Measurements from ENCODE around the gene TRAPPC2L. TPM values are rescaled to one million over a fixed set of nuclear protein-coding genes. Genes with fewer than 3 reads are reported as not detected.

Gene TRAPPC2L
- polyA plus RNA-seq, 3 donors = 38.8 to 89.3 (median 82.4) TPM

DNA sequence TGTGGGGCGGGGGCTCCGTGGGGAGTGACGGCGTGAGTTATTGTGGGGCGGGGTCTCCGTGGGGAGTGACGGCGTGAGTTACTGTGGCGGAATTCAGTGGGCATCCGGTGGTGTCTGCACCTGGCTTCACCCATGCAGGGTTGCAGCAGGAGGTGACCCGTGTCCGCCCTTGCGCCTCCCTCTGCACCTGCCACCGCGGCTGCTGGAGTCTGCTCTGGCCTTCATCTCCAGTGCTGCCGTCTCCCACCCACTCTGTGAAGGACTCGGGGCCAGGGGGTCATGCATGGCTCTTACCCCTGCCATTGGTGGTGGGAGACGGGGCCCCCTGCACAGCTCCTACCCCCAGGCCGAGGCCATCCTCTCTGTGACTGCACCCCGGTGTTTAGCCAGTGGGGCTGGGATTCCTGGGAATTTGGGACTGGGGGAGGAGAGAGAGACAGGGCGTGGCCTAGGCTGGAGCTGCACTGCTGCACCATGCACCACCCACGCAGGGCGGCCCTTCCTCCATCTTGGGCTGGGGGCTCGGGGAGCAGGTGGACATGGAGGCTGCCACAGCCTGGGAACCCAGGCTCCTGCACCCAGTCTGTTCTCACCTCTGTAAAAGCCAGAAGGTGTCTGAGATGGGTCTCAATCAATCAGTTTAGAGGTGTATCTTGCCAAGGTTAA lies 10.8 kb downstream of the TRAPPC2L start:
- Mint-ChIP-seq H3K9me3 (peaks cover 0 to 7% (median 0%) of the 10 kb centered on the region in 7 donors), H3K27me3 (ENCODE audit: low read depth in 3 of 3) (peaks cover 21 to 42% (median 29%) of the 10 kb centered on the region in 3 donors), H3K4me3 (no peak overlapping the region), H3K27ac (no peak overlapping the region), H3K4me1 (peaks cover 9% of the 10 kb centered on the region), H3K36me3 (peaks cover 4 to 5% of the 10 kb centered on the region in 2 donors)
- Histone ChIP-seq H3K36me3 (replicated peaks in 1 of 2; ENCODE audit: control insufficient read depth in 1 of 2, insufficient read depth in 2 of 2, low read length in 2 of 2) (peaks cover 0 to 1% of the 10 kb centered on the region in 2 donors), H3K9me3 (replicated peaks in 1 of 2; ENCODE audit: control insufficient read depth in 1 of 2, insufficient read depth in 1 of 2, low read length in 2 of 2) (no peaks in the 10 kb centered on the region), H3K4me3 (replicated peaks in 1 of 3; ENCODE audit: low read depth in 2 of 3, low read length in 3 of 3) (no peak overlapping the region), H4K20me1 (ENCODE audit: insufficient read depth, low read length) (peaks cover 16% of the 10 kb centered on the region), H3K4me1 (ENCODE audit: control insufficient read depth in 1 of 2, insufficient read depth in 2 of 2, low read length in 2 of 2) (peaks cover 0 to 11% of the 10 kb centered on the region in 2 donors), H2AFZ (ENCODE audit: insufficient read depth, low read depth, low read length, poor library complexity, severe bottlenecking) (no peak overlapping the region), H3K79me2 (ENCODE audit: insufficient read depth, low read length) (no peaks in the 10 kb centered on the region), H3K27ac (ENCODE audit: low read depth in 1 of 2, low read length in 2 of 2) (no peak overlapping the region), H3K27me3 (ENCODE audit: control insufficient read depth in 2 of 2, insufficient read depth in 2 of 2, low read length in 2 of 2) (peaks cover 0 to 19% of the 10 kb centered on the region in 2 donors), H3K4me2 (replicated peaks; ENCODE audit: extremely low read depth, low read length, poor library complexity, severe bottlenecking) (no peak overlapping the region), H3K9ac (ENCODE audit: insufficient read depth, low read length, poor library complexity, severe bottlenecking) (no peak overlapping the region)
- 95% methylated on average over 17 of the region's 24 CpGs for WGBS (ENCODE audit: insufficient coverage)
- TF ChIP-seq, protein P1, sequence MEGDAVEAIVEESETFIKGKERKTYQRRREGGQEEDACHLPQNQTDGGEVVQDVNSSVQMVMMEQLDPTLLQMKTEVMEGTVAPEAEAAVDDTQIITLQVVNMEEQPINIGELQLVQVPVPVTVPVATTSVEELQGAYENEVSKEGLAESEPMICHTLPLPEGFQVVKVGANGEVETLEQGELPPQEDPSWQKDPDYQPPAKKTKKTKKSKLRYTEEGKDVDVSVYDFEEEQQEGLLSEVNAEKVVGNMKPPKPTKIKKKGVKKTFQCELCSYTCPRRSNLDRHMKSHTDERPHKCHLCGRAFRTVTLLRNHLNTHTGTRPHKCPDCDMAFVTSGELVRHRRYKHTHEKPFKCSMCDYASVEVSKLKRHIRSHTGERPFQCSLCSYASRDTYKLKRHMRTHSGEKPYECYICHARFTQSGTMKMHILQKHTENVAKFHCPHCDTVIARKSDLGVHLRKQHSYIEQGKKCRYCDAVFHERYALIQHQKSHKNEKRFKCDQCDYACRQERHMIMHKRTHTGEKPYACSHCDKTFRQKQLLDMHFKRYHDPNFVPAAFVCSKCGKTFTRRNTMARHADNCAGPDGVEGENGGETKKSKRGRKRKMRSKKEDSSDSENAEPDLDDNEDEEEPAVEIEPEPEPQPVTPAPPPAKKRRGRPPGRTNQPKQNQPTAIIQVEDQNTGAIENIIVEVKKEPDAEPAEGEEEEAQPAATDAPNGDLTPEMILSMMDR (IDR thresholded peaks at IDR 0.05) = no peak
- no peak for DNase-seq
- intact Hi-C loops (cut with micrococcal nuclease) = no loop called here

DNA sequence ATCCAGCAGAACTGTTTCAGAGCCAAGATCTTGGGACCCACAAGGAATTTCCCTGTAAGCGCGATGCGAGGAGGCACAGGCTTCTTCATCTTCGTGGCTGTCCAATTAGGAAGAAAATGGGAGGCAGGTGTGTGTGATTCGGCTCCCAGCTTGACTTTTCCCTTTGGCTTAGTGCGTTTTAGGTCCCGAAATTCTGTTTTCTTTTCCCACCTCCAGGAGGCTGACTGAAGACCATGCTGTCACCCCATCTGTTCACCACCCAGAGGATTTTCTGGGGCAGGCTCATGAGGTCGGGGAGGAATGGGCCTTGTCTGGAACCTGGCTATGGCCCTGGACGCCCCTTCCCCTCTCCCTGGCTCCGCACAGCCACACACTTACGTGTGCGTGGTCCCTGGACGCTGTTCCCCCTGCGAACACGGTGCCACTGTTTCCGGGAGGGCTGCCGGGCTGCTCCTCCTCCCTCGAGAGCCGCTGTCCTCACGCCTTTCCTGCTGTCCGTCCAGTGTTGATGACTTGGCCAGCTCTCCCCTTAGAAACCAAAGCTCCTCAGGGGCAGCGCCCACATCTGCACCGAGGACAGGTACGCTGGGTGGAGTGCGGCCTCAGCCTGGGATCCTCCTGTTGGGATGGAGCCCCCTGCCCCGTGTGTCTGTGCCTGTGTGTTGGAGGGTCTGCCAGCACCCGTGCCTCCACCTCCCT lies 12.2 kb downstream of the TRAPPC2L start:
- Mint-ChIP-seq H3K36me3 (peaks cover 0 to 2% of the 10 kb centered on the region in 2 donors), H3K27ac (no peak overlapping the region), H3K9me3 (peaks cover 0 to 7% (median 0%) of the 10 kb centered on the region in 7 donors), H3K4me1 (peaks cover 9% of the 10 kb centered on the region), H3K4me3 (no peak overlapping the region), H3K27me3 (ENCODE audit: low read depth in 3 of 3) (peaks cover 21 to 42% (median 32%) of the 10 kb centered on the region in 3 donors)
- H3K4me3 ChIP-seq (replicated peaks in 1 of 3; ENCODE audit: low read depth in 2 of 3, low read length in 3 of 3) = no peak overlapping the region
- H3K9ac ChIP-seq (ENCODE audit: insufficient read depth, low read length, poor library complexity, severe bottlenecking) = no peak overlapping the region
- no peak overlapping the region for H3K27ac ChIP-seq (ENCODE audit: low read depth in 1 of 2, low read length in 2 of 2)
- peaks cover 30% of the 10 kb centered on the region for H4K20me1 ChIP-seq (ENCODE audit: insufficient read depth, low read length)
- no peak overlapping the region for H3K4me2 ChIP-seq (replicated peaks; ENCODE audit: extremely low read depth, low read length, poor library complexity, severe bottlenecking)
- H3K36me3 ChIP-seq (replicated peaks in 1 of 2; ENCODE audit: control insufficient read depth in 1 of 2, insufficient read depth in 2 of 2, low read length in 2 of 2) = peaks cover 0 to under 1% of the 10 kb centered on the region in 2 donors
- H3K9me3 ChIP-seq (replicated peaks in 1 of 2; ENCODE audit: control insufficient read depth in 1 of 2, insufficient read depth in 1 of 2, low read length in 2 of 2) = no peaks in the 10 kb centered on the region
- H3K4me1 ChIP-seq (ENCODE audit: control insufficient read depth in 1 of 2, insufficient read depth in 2 of 2, low read length in 2 of 2) = peaks cover 0 to 11% of the 10 kb centered on the region in 2 donors
- WGBS (ENCODE audit: insufficient coverage) = 91% methylated on average over 20 of the region's 27 CpGs
- DNase-seq = no peak
- peaks cover 0 to 19% of the 10 kb centered on the region in 2 donors for H3K27me3 ChIP-seq (ENCODE audit: control insufficient read depth in 2 of 2, insufficient read depth in 2 of 2, low read length in 2 of 2)
- no peaks in the 10 kb centered on the region for H3K79me2 ChIP-seq (ENCODE audit: insufficient read depth, low read length)
- TF ChIP-seq, protein P1 (IDR thresholded peaks at IDR 0.05) = no peak
- intact Hi-C loops (cut with micrococcal nuclease) = no loop called here
- no peak overlapping the region for H2AFZ ChIP-seq (ENCODE audit: insufficient read depth, low read depth, low read length, poor library complexity, severe bottlenecking)
